K562 (cell line): Measurements from ENCODE around the gene RUNX1. TPM values are rescaled to one million over a fixed set of nuclear protein-coding genes. Genes with fewer than 3 reads are reported as not detected.

Experiments used
- ATAC-seq: fragments of 200-7000 bp; cut with Tn5 transposase; 3 replicates; pipeline ENCODE4 v1.9.1; 2020; ENCODE audit warnings: moderate library complexity
- BruUV-seq: library from RNA; stranded (reverse); fragments of 400-500 nt; replicated peaks from 2 replicates; lab custom pipeline; 2021; lab: Mats Ljungman, UMichigan
- CTCF ChIA-PET: fragments of 300-600 bp; formaldehyde crosslinking; extraction: SDS; loops from one replicate; lab custom pipeline; 2021; ENCODE audit warnings: low intra/inter-chr PET ratio; lab: Yijun Ruan, JAX
- POLR2A ChIA-PET: fragments of 300-600, 350-650 bp; sonication (Branson Sonifier 250); formaldehyde crosslinking; extraction: SDS; loops from one replicate; lab custom pipeline; 2021; ENCODE audit warnings: antibody characterized with exemption, inconsistent platforms; lab: Yijun Ruan, JAX
- DNase-seq, 4 experiments: peaks; one replicate each; pipeline versions ENCODE4 v3.0.0 to v3.0.0-alpha.2; 2011 to 2018; ENCODE audit warnings: low spot score in 3 of 4, mixed read lengths in 3 of 4; ENCODE audit errors: extremely low read depth in 1 of 4
- FAIRE-seq: peaks from 2 replicates; lab custom pipeline; 2011; peaks lifted over from hg19 to GRCh38; lab: Jason Lieb, UNC
- H2AFZ ChIP-seq: 2 replicates; pipeline ENCODE4 v1.6.0; 2011; ENCODE audit warnings: low read depth, low read length, control low read depth, inconsistent platforms
- H3K27ac ChIP-seq: fragments of 200-600 bp; 3 replicates; pipeline ENCODE4 v1.8.0; 2011; ENCODE audit warnings: low read depth, mild to moderate bottlenecking, control low read depth, inconsistent platforms, low read length, moderate library complexity, mixed read lengths; ENCODE audit errors: extremely low read depth
- H3K27me3 ChIP-seq, 2 experiments: fragments of 300-600 bp in 1 of 2; 2 replicates in 1 of 2; 3 replicates in 1 of 2; pipeline versions ENCODE4 v1.6.0 to v1.8.0; 2011; ENCODE audit warnings: inconsistent platforms in 2 of 2, low read length in 2 of 2, mild to moderate bottlenecking in 1 of 2, mixed read lengths in 1 of 2, moderate library complexity in 1 of 2; ENCODE audit not compliant: control insufficient read depth in 2 of 2, insufficient read depth in 2 of 2
- H3K36me3 ChIP-seq: fragments of 300-600 bp; 3 replicates; pipeline ENCODE4 v1.8.0; 2011; ENCODE audit warnings: mild to moderate bottlenecking, low read length, inconsistent platforms; ENCODE audit not compliant: control insufficient read depth, insufficient read depth
- H3K4me1 ChIP-seq, 2 experiments: fragments of 200-600 bp in 1 of 2; replicated peaks in 1 of 2; 2 replicates in 1 of 2; 3 replicates in 1 of 2; pipeline versions ENCODE4 v1.5.1 to v1.8.0; 2011; ENCODE audit warnings: inconsistent platforms in 2 of 2, low read length in 2 of 2, mild to moderate bottlenecking in 1 of 2, mixed read lengths in 1 of 2, moderate library complexity in 1 of 2; ENCODE audit not compliant: control insufficient read depth in 2 of 2, insufficient read depth in 2 of 2
- H3K4me2 ChIP-seq: 2 replicates; pipeline ENCODE4 v1.6.1; 2011; ENCODE audit warnings: low read length, control low read depth, inconsistent platforms, mixed read lengths; ENCODE audit not compliant: insufficient read depth
- H3K4me3 ChIP-seq: fragments of 200-600 bp; sonication (generic), shearing (Covaris generic); 2 replicates; pipeline ENCODE4 v1.5.1; 2016; ENCODE audit warnings: control low read depth, inconsistent platforms
- H3K79me2 ChIP-seq: fragments of 200-600 bp; 3 replicates; pipeline ENCODE4 v1.8.0; 2011; ENCODE audit warnings: low read length, inconsistent platforms; ENCODE audit not compliant: control insufficient read depth, insufficient read depth
- H3K9ac ChIP-seq, 2 experiments: 2 replicates each; pipeline versions ENCODE4 v1.6.0 to v1.6.1; 2011; ENCODE audit warnings: low read depth in 2 of 2, low read length in 2 of 2, control low read depth in 1 of 2, inconsistent platforms in 1 of 2, mild to moderate bottlenecking in 1 of 2, mixed read lengths in 1 of 2; ENCODE audit not compliant: insufficient read depth in 1 of 2
- H3K9me1 ChIP-seq: one replicate; pipeline ENCODE4 v1.6.0; 2011; ENCODE audit warnings: inconsistent platforms, mild to moderate bottlenecking, low read length, moderate library complexity; ENCODE audit not compliant: control insufficient read depth, insufficient read depth
- H3K9me3 ChIP-seq: replicated peaks from 2 replicates; pipeline ENCODE4 v1.5.1; 2011; ENCODE audit warnings: low read depth, low read length, inconsistent platforms; ENCODE audit not compliant: control insufficient read depth, insufficient read depth
- H4K20me1 ChIP-seq: replicated peaks from 2 replicates; pipeline ENCODE4 v1.6.1; 2011; ENCODE audit warnings: low read length, inconsistent platforms, mixed read lengths; ENCODE audit not compliant: control insufficient read depth, insufficient read depth
- CREB3L1 ChIP-seq: fragments of 450-650 bp; IDR thresholded peaks from 2 replicates; pipeline ENCODE4 v1.6.1; 2014; ENCODE audit warnings: low read depth, mild to moderate bottlenecking, moderate library complexity, borderline replicate concordance
- LEF1 ChIP-seq: fragments of 450-650 bp; IDR thresholded peaks from 2 replicates; pipeline ENCODE4 v1.6.1; 2016; ENCODE audit warnings: mild to moderate bottlenecking
- MCM7 ChIP-seq, 2 experiments: fragments of 450-650 bp; IDR thresholded peaks; 2 replicates each; pipeline ENCODE4 v1.6.1; 2016 to 2018
- MED1 ChIP-seq: sonication (generic); formaldehyde crosslinking; IDR thresholded peaks from 2 replicates; pipeline ENCODE4 v1.8.1; 2023; ENCODE audit warnings: missing genetic modification reagents, borderline replicate concordance
- RB1 ChIP-seq: fragments of 450-650 bp; IDR thresholded peaks from 2 replicates; pipeline ENCODE4 v1.6.1; 2017; ENCODE audit warnings: low read depth, mild to moderate bottlenecking
- TFAP4 ChIP-seq: sonication (generic); formaldehyde crosslinking; IDR thresholded peaks from 2 replicates; pipeline ENCODE4 v1.8.0; 2022; ENCODE audit warnings: missing genetic modification reagents, mild to moderate bottlenecking, moderate library complexity, borderline replicate concordance
- TFE3 ChIP-seq: fragments of 450-650 bp; formaldehyde crosslinking; IDR thresholded peaks from 2 replicates; pipeline ENCODE4 v1.4.0; 2020; ENCODE audit warnings: mild to moderate bottlenecking, mixed read lengths
- TOE1 ChIP-seq, 2 experiments: fragments of 450-650 bp in 1 of 2; sonication (generic) in 1 of 2; formaldehyde crosslinking in 1 of 2; IDR thresholded peaks; 2 replicates each; pipeline versions ENCODE4 v1.7.1 to v1.8.0; 2016 to 2022; ENCODE audit warnings: borderline replicate concordance in 2 of 2, mild to moderate bottlenecking in 2 of 2, antibody characterized with exemption in 1 of 2, inconsistent platforms in 1 of 2, low read depth in 1 of 2, missing genetic modification reagents in 1 of 2, moderate library complexity in 1 of 2
- WGBS: fragments of 100-300 bp; shearing (Covaris generic); methylation state at CpG from one replicate; pipeline ENCODE4 v1.1.6; 2016; ENCODE audit warnings: low coverage, mixed read lengths; ENCODE audit not compliant: insufficient coverage; ENCODE audit errors: missing lambda C conversion rate; 5-methylcytosine and 5-hydroxymethylcytosine counted together
- in situ Hi-C: fragments of 300-500 bp; cut with MboI; formaldehyde crosslinking; loops from 4 replicates; pipeline ENCODE4 v1.15.0; 2018; ENCODE audit warnings: inconsistent platforms, mixed read lengths
- intact Hi-C: fragments of 100-400 bp; cut with micrococcal nuclease; formaldehyde crosslinking; loops from 2 replicates; pipeline ENCODE4 v1.14.2; 2022
- polyA plus RNA-seq, 8 experiments: library from polyadenylated mRNA; depleted of rRNA in 4 of 8; stranded (reverse) in 5 of 8; unstranded in 3 of 8; fragments of >200 nt; fragmentation: Nextera tagmentation in 2 of 8; fragmentation: Illumina TruSeq in 1 of 8; extraction: Ambion mirVana in 2 of 8; extraction: Trizol in 1 of 8; gene quantifications; 2 replicates each; pipeline versions ENCODE4 v1.2.1 to v1.2.3, GENCODE V29; 2011 to 2014; ENCODE audit warnings: inconsistent platforms in 1 of 8, missing spikeins in 1 of 8
- total RNA-seq, 7 experiments: library from RNA; depleted of rRNA in 6 of 7; stranded (reverse); fragments of >200 nt in 6 of 7; fragmentation: Illumina TruSeq in 2 of 7; extraction: Trizol in 2 of 7; gene quantifications; 2 replicates each; pipeline versions ENCODE4 v1.2.1 to v1.2.3, GENCODE V29; 2011 to 2021; ENCODE audit warnings: low replicate concordance in 1 of 7

RUNX1 gene
- total and polyA plus RNA-seq, 9 of the 15 experiments (the other 6 are each of a cell fraction or from before 2014, with no cell fraction given): 2.2 to 68.6 (median 17.8) TPM

GRCh38 chr21:34916446-34916845 lies 132.7 kb downstream of the RUNX1 start:
- ChIA-PET CTCF (no interaction called here), POLR2A (interaction anchor here (0.6 kb wide), 1 partner anchor 44 kb away, joined by 3 read pairs; no protein-coding TSS in a partner anchor)
- TF ChIP-seq MCM7 (IDR thresholded peaks at IDR 0.05) (0 out of 4 replicates have a peak, but pooled peaks of 1 of the 2 experiments have one; percentile 56), LEF1 (no peak)
- H2AFZ ChIP-seq: no peak overlapping the region
- WGBS: 56% methylated on average over 7 of the region's 7 CpGs
- in situ Hi-C loops (no loop called here), intact Hi-C loops (no loop called here)
- H3K9ac ChIP-seq: no peak overlapping the region
- H3K9me1 ChIP-seq: no peaks in the 10 kb centered on the region
- H3K4me1 ChIP-seq: peaks cover 9 to 14% of the 10 kb centered on the region in 2 experiments; a peak in 3 of 5 replicates
- no peaks in the 10 kb centered on the region for H3K27me3 ChIP-seq
- DNase-seq: no peak
- H3K4me3 ChIP-seq: no peak overlapping the region
- FAIRE-seq: no peak
- H3K36me3 ChIP-seq: no peaks in the 10 kb centered on the region
- no peak overlapping the region for H3K4me2 ChIP-seq
- no peaks in the 10 kb centered on the region for H3K9me3 ChIP-seq
- no peak for ATAC-seq
- H3K27ac ChIP-seq: no peak overlapping the region
- H3K79me2 ChIP-seq: no peaks in the 10 kb centered on the region
- BruUV-seq: no TSS peak
- H4K20me1 ChIP-seq: no peaks in the 10 kb centered on the region

GRCh38 chr21:34915364-34915841 lies 133.7 kb downstream of the RUNX1 start:
- in situ Hi-C loops (no loop called here), intact Hi-C loops (no loop called here)
- no peaks in the 10 kb centered on the region for H3K36me3 ChIP-seq
- no TSS peak for BruUV-seq
- H3K27ac ChIP-seq: no peak overlapping the region
- H3K79me2 ChIP-seq: no peaks in the 10 kb centered on the region
- no peak overlapping the region for H2AFZ ChIP-seq
- POLR2A ChIA-PET: no interaction called here
- peaks cover 18 to 24% of the 10 kb centered on the region in 2 experiments for H3K4me1 ChIP-seq
- ATAC-seq (no peak), FAIRE-seq (no peak), DNase-seq (no peak)
- H3K9ac ChIP-seq: no peak overlapping the region
- no peak overlapping the region for H3K4me3 ChIP-seq
- H4K20me1 ChIP-seq: no peaks in the 10 kb centered on the region
- no peak overlapping the region for H3K4me2 ChIP-seq
- no peaks in the 10 kb centered on the region for H3K27me3 ChIP-seq
- TF ChIP-seq CREB3L1: no peak
- no peak for TF ChIP-seq TOE1 (IDR thresholded peaks at IDR 0.05; ENCODE audit: borderline replicate concordance)
- TF ChIP-seq TOE1 (CRISPR knock-in tag; IDR thresholded peaks at IDR 0.05; ENCODE audit: borderline replicate concordance, low read depth): no peak
- TF ChIP-seq RB1: no peak
- no peak for TF ChIP-seq TFAP4 (CRISPR knock-in tag)
- TF ChIP-seq MED1 (CRISPR knock-in tag): no peak
- peak; percentile 80 for TF ChIP-seq TFE3 (CRISPR knock-in tag)
- TF ChIP-seq, all 486 proteins: peak for 1
- Histone ChIP-seq H3K9me3 (no peaks in the 10 kb centered on the region), H3K9me1 (no peaks in the 10 kb centered on the region)
- CTCF ChIA-PET: no interaction called here
